Putamen (tissue), 1 donor: ENCODE measurements around the gene TEK.
"Not testable (repeated sequence)": the region's sequence is repeated elsewhere in the genome, so short reads cannot be mapped to it uniquely, and the experiment has no call there.

Source experiments
- DNase-seq: peaks from one replicate; pipeline ENCODE4 v3.0.0-alpha.2; 2016; ENCODE audit warnings: low spot score

Gene TEK

DNA sequence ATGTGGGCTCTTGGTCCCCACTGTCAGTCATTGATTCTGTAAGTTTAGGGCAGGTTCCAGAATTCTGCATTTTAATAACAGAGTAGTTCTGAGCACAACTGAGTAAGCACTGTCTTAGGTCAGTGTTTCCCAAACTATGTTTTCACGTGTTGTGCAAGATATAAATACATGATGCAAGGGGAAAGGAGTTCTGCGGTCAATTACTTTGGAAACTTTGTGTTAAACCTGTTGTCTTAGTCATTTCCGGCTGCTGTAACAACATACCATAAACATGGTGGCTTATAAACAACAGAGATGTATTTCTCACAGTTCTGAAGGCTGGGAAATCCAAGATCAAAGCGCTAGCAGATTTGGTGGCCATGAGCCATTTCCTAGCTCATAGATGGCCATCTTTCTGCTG lies 118.2 kb downstream of the TEK start:
- no peak for DNase-seq

DNA sequence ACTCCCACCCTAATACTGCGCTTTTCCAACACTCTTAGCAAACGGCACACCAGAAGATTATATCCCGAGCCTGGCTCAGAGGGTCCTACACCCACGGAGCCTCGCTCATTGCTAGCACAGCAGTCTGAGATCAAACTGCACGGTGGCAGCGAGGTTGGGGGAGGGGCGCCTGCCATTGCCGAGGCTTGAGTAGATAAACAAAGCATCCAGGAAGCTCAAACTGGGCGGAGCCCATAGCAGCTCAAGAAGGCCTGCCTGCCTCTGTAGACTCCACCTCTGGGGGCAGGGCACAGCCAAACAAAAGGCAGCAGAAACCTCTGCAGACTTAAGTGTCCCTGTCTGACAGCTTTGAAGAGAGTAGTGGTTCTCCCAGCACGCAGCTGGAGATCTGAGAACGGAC lies 130.6 kb downstream of the TEK start:
- not testable (repeated sequence) for DNase-seq

DNA sequence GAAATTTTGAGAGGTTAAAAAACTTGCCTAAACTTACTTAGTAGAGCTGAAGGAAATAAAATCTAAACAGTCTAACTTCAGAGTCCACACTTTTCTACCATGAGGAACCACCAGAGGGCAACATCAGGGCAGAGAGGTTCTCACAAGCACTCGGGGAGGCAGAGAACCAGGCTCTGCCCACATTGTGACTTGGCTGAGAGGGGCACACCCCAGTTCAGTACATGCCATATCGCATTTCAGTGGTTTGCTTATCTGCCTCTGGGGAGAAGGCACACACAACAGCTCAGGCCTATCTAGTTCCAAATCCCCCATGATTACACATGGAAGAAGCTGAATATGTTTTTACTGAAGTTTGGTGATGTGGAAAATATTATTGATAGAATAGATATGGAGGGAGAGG lies 138.7 kb downstream of the TEK start:
- DNase-seq, result peak; percentile 5

DNA sequence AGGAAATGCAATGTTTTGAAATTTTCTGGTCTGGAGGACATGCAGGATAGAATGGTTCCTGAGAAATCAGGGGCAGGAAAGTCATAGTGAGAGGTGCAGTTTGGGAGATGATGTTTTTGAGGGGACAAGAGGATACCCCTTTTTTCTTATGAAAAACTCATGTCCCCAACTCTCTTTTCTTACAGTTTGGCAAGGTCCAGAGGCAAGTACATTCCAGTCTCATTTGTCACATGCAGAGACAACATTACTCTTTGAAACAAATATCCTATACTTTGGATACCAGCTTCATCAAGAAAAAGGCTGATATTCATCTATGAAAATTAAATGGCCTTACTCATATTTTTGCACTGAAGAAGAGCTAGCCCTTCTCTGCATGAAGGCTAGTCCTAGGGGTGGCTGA lies 139.7 kb downstream of the TEK start:
- DNase-seq, result no peak

DNA sequence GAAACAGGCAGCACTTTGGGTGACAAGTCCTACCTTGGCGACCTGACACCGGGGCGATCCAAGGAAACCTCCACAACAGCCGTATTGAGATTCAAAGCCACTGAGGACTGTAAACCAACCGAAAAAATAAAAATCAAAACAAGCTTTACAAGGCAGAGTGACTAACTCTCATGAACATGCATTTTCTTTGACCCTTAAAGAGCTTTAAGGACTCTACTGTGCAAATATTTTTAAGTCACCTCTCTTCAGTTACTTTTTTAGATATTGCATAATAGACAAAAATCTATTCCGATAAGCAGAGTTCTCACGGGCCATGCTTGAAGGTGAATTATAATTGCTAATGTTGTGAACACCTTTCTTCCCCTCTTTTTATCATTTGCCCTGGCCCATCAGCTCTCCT lies 149.6 kb downstream of the TEK start:
- DNase-seq, result no peak

DNA sequence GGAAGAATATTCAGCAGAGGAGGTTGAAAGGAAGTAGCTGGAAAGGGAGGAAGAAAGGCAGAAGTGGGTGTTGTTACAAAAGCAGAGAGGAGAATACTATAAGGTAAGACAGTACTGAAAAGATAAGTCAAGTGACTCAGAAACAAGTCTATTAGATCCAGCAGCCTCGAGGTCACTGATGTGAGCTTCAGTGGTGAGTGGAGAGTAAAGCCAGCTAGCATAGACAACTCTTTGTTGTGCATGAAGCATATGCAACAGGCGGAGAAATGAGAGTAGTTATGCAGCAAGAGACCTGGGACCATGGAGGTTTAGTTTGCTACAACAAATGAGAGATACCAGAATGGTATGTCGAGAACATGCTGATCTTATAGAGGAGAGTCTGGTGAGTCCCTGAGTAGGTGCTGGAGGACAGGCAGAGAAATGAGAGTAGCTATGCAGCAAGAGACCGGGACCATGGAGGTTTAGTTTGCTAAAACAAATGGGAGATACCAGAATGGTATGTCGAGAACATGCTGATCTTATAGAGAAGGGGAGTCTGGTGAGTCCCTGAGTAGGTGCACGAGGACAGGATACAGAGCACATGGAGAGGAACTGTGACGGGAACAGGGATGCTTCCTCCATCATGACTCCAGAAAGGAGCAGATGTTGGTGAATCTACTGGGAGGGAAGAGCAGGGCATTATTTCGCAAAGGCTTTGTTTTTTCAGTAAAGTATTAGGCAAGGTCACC lies 151.9 kb downstream of the TEK start:
- no peak for DNase-seq

DNA sequence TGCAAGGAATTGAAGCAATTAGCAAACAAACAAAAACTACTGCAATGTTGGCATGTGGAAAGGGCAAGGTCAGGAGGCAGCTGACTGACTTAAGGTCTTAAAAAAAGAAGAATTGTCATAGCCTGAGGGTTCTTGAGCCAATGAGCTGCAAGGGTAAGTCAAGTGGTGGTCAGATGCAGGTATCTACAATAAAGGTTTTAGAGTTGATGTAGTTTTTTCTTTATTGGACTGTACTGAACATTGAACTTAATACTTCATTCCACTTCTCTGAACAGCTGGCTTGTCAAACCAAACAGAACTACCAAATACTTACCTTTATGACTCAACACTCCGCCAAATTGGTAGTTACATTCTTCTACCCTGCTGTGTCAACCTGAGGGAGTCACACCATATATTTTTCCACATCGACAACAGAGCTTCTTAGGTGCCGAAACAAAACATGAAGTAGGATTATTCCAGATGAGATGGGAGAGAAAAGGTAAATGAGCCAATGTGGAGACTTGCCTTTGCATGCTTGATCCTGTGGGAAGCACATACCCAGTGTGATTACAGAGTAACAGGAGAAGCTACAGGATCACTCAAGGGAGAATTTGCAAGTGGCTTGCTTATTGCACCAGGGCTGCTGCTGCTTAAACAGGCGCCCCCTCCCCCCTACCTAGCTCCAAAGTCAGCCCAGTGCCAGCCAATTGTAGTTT lies 152.6 kb downstream of the TEK start:
- DNase-seq, result no peak

DNA sequence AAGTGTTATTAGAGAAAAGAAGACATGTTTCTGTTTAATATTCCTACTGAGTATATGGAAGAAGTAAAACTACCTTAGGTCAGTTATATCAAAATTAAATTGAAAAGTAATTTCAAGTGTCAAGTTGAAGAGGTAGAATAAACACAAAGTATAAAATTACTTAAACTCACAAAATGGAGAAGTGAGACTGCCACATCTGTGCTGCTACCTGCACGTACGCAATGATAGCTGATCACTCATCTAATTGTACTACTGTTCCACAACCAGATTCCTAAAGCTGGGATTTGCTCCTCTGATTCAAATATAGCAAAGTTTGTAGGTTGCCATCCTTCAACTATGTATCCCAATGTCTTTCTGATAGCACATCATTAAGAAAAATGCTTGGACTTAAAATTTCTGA lies 163.1 kb downstream of the TEK start:
- no peak for DNase-seq

DNA sequence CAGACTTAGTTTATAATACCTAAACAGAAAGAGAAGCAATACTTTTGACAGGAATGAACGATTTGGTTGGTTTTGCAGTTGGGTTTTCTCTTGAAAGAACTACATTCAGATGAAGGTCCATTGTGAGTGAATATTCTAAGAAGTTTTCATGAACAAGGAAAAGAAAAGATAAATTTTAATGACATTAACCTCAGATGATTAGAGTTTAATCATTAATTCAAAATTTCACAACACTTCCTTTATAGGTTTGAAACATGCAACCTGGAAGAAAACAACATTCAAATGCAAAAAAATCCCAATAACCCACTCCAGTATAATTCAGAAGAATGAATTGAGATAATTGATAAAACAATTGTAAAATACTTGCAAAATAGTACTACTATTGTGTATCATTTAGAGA lies 164.2 kb downstream of the TEK start:
- DNase-seq, result no peak

DNA sequence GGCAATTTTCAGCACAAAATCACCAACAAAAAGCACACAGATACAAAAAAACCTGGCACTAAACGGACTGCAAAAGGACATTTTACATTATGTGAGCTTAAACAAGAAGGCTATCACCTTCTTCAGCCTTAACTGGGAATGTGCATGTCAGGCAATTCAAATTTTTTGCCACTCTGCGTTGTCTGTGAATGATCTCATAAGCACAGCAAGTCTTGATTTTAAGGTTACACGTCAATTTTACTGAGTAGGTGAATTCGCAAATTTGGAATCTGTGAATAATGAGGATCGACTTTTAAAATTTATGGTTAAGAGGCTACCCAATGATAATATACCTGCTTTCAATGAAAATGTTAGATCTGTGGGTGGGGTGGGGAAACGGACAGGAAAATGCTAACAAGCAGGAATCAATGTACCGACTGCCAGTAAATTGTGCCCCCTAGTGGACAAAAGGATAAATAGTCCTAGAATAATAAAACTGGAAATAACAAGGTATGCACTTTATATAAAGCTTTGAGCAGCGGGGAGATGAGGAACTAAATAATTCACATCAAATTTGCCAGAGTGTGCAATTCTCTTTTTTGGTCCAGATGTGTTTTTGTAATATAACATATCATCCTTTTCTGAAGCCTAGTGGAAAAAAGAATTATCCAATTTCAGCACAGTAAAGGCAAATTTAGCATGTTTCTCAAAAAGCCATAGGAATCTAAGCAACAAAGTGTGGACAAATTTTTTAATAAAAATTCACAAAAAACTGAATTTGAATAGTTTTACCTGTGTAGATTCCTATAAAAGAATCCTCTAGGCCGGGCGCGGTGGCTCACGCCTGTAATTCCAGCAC lies 167.4 kb downstream of the TEK start:
- peak; percentile 59 for DNase-seq

DNA sequence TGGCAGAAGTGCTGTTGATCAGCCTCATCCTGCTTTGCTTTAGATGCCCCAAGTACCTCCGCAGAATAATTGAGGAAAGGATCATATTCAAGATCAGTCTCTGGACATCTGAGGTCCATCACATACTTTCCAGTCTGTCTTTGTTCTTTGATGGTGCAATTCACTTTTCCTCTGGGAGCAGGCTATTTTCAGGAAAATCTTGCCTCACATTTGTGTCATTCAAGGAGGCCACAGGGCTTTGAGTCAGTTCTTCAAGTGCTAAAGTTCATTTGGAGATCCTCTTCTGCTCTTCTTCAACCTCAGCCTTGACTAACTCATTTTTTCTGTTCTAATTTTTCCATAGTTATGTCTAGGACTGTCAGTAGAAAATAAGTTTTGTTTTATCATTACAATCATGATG lies 169.3 kb downstream of the TEK start:
- no peak for DNase-seq

DNA sequence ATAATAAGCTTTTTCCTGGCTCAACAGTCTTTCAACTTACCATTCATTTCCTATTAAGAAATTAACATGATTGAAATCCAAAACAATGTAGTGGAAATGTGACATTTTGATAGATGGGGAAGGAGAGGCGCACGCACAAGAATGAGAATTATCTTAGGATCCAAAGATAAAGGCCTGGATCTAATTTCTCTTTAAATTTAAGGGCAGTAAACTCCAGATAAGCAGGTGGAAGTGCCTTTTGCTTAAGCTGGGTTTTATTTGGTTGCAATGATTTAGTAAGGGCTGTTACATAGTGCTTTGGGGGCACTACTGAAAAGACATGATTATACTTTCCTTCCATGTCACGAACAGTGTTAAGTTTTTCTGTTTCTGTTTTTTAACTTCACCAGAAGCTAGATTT lies 170.6 kb downstream of the TEK start:
- DNase-seq, result no peak
